CD14-positive monocyte (primary cell): ENCODE data around the gene CAPN1. TPM values are rescaled to one million over a fixed set of nuclear protein-coding genes. Genes with fewer than 3 reads are reported as not detected.
"Not testable (repeated sequence)": the region's sequence is repeated elsewhere in the genome, so short reads cannot be mapped to it uniquely, and the experiment has no call there.

ENCODE experiments used
- DNase-seq, 3 donors: peaks; one replicate each; pipeline ENCODE4 v3.0.0-alpha.2; 2011 to 2022
- H2AFZ ChIP-seq: 2 replicates; pipeline ENCODE4 v1.6.0; 2012; ENCODE audit warnings: mild to moderate bottlenecking, low read depth, low read length, inconsistent platforms; ENCODE audit not compliant: insufficient read depth, poor library complexity, severe bottlenecking
- H3K27ac ChIP-seq, 2 donors: 1 replicate in 1 of 2; 2 replicates in 1 of 2; pipeline ENCODE4 v1.5.1; 2012 to 2013; ENCODE audit warnings: low read length in 2 of 2, control low read depth in 1 of 2, inconsistent platforms in 1 of 2, low read depth in 1 of 2, mild to moderate bottlenecking in 1 of 2
- H3K27me3 ChIP-seq, 2 donors: one replicate each; pipeline versions ENCODE4 v1.6.0 to v1.6.1; 2011 to 2013; ENCODE audit warnings: low read length in 2 of 2; ENCODE audit not compliant: control insufficient read depth in 2 of 2, insufficient read depth in 2 of 2
- H3K36me3 ChIP-seq, 2 donors: replicated peaks in 1 of 2; 1 replicate in 1 of 2; 2 replicates in 1 of 2; pipeline versions ENCODE4 v1.5.1 to v1.6.1; 2012 to 2013; ENCODE audit warnings: low read length in 2 of 2, control low read depth in 1 of 2, inconsistent platforms in 1 of 2, mild to moderate bottlenecking in 1 of 2; ENCODE audit not compliant: insufficient read depth in 2 of 2, control insufficient read depth in 1 of 2
- H3K4me1 ChIP-seq, 2 donors: 1 replicate in 1 of 2; 2 replicates in 1 of 2; pipeline versions ENCODE4 v1.5.1 to v1.6.1; 2012 to 2013; ENCODE audit warnings: low read length in 2 of 2, control low read depth in 1 of 2, inconsistent platforms in 1 of 2, mild to moderate bottlenecking in 1 of 2, moderate library complexity in 1 of 2; ENCODE audit not compliant: insufficient read depth in 2 of 2, control insufficient read depth in 1 of 2
- H3K4me2 ChIP-seq: replicated peaks from 2 replicates; pipeline ENCODE3; 2012; ENCODE audit warnings: low read length, moderate library complexity, mild to moderate bottlenecking; ENCODE audit not compliant: poor library complexity, severe bottlenecking; ENCODE audit errors: extremely low read depth
- H3K4me3 ChIP-seq, 3 experiments: fragments of 200-600 bp in 1 of 3; sonication (generic) in 1 of 3; replicated peaks in 1 of 3; 1 replicate in 2 of 3; 2 replicates in 1 of 3; pipeline ENCODE4 v1.5.1; 2011 to 2013; ENCODE audit warnings: low read length in 3 of 3, mild to moderate bottlenecking in 3 of 3, control low read depth in 2 of 3, low read depth in 2 of 3, inconsistent platforms in 1 of 3, moderate library complexity in 1 of 3
- H3K79me2 ChIP-seq: 2 replicates; pipeline ENCODE4 v1.6.0; 2012; ENCODE audit warnings: mild to moderate bottlenecking, control low read depth, inconsistent platforms, low read length, moderate library complexity; ENCODE audit not compliant: insufficient read depth
- H3K9ac ChIP-seq: 2 replicates; pipeline ENCODE4 v1.6.0; 2017; ENCODE audit warnings: low read length, mild to moderate bottlenecking; ENCODE audit not compliant: insufficient read depth, poor library complexity, severe bottlenecking
- H3K9me3 ChIP-seq, 2 donors: replicated peaks in 1 of 2; 1 replicate in 1 of 2; 2 replicates in 1 of 2; pipeline versions ENCODE4 v1.5.1 to v1.6.1; 2012 to 2013; ENCODE audit warnings: low read length in 2 of 2, control low read depth in 1 of 2; ENCODE audit not compliant: control insufficient read depth in 1 of 2, insufficient read depth in 1 of 2
- H4K20me1 ChIP-seq: 2 replicates; pipeline ENCODE4 v1.6.0; 2012; ENCODE audit warnings: mild to moderate bottlenecking, low read length, control low read depth, moderate library complexity; ENCODE audit not compliant: insufficient read depth
- H3K27ac Mint-ChIP-seq, 7 donors: one replicate each; pipeline ENCODE4 v1.8.0; 2020; ENCODE audit warnings: mild to moderate bottlenecking in 7 of 7, mixed read lengths in 7 of 7, moderate library complexity in 6 of 7, inconsistent platforms in 2 of 7
- H3K27me3 Mint-ChIP-seq, 3 donors: one replicate each; pipeline ENCODE4 v1.8.0; 2021 to 2022; ENCODE audit warnings: low read depth in 3 of 3, mild to moderate bottlenecking in 3 of 3, mixed read lengths in 3 of 3, moderate library complexity in 3 of 3, inconsistent platforms in 1 of 3
- H3K36me3 Mint-ChIP-seq, 2 donors: one replicate each; pipeline ENCODE4 v1.8.0; 2020; ENCODE audit warnings: mixed read lengths in 2 of 2, inconsistent platforms in 1 of 2, mild to moderate bottlenecking in 1 of 2
- H3K4me1 Mint-ChIP-seq: one replicate; pipeline ENCODE4 v1.8.0; 2020; ENCODE audit warnings: mild to moderate bottlenecking, mixed read lengths
- H3K4me3 Mint-ChIP-seq, 2 donors: one replicate each; pipeline ENCODE4 v1.8.0; 2020; ENCODE audit warnings: mild to moderate bottlenecking in 2 of 2, mixed read lengths in 2 of 2, moderate library complexity in 1 of 2
- H3K9me3 Mint-ChIP-seq, 7 donors: one replicate each; pipeline ENCODE4 v1.8.0; 2020 to 2022; ENCODE audit warnings: mixed read lengths in 7 of 7, mild to moderate bottlenecking in 6 of 7, moderate library complexity in 6 of 7, inconsistent platforms in 2 of 7
- CTCF ChIP-seq: fragments of 200-600 bp; IDR thresholded peaks from one replicate; pipeline ENCODE4 v1.8.0; 2022; ENCODE audit warnings: antibody characterized with exemption, mild to moderate bottlenecking
- WGBS: methylation state at CpG from one replicate; pipeline ENCODE4 v1.1.5; 2013; ENCODE audit warnings: missing lambda C conversion rate; ENCODE audit not compliant: insufficient coverage; 5-methylcytosine and 5-hydroxymethylcytosine counted together
- intact Hi-C, 2 donors: fragments of 100-400 bp; cut with micrococcal nuclease; formaldehyde crosslinking; loops; one replicate each; pipeline versions ENCODE4 v1.15.0 to v1.15.1; 2023
- polyA plus RNA-seq, 3 donors: library from polyadenylated mRNA; depleted of rRNA in 1 of 3; unstranded in 2 of 3; stranded (reverse) in 1 of 3; fragments of 300-500 nt in 2 of 3; fragments of >200 nt in 1 of 3; fragmentation: Illumina TruSeq in 2 of 3; gene quantifications; 1 replicate in 2 of 3; 2 replicates in 1 of 3; pipeline ENCODE4 v1.2.3, GENCODE V29; 2012 to 2021

The CAPN1 gene
- polyA plus RNA-seq, 3 donors: 128 to 140 (median 129) TPM

GRCh38 chr11:65246506-65246905 is 64.8 kb downstream of the CAPN1 start:
- H3K9me3 Mint-ChIP-seq: peaks cover 7 to 15% (median 13%) of the 10 kb centered on the region in 7 donors
- H3K36me3 ChIP-seq: no peaks in the 10 kb centered on the region
- no peak overlapping the region for H3K4me2 ChIP-seq
- H3K4me3 ChIP-seq: no peak overlapping the region
- no peak overlapping the region for H3K9ac ChIP-seq
- H3K27me3 ChIP-seq: no peaks in the 10 kb centered on the region
- no peak for TF ChIP-seq CTCF
- H3K27me3 Mint-ChIP-seq: peaks cover 2 to 9% (median 6%) of the 10 kb centered on the region in 3 donors
- no peaks in the 10 kb centered on the region for H3K4me1 ChIP-seq
- no CpG with 5 or more reads among the region's 5 CpGs for WGBS
- H3K36me3 Mint-ChIP-seq: peaks cover 0 to 3% of the 10 kb centered on the region in 2 donors
- intact Hi-C loops: no loop called here
- no peak overlapping the region for H2AFZ ChIP-seq
- no peak overlapping the region for H3K4me3 Mint-ChIP-seq
- no peaks in the 10 kb centered on the region for H4K20me1 ChIP-seq
- DNase-seq: no peak
- H3K27ac ChIP-seq: no peak overlapping the region
- H3K4me1 Mint-ChIP-seq: no peaks in the 10 kb centered on the region
- no peak overlapping the region for H3K27ac Mint-ChIP-seq
- H3K9me3 ChIP-seq: peaks cover 16 to 18% of the 10 kb centered on the region in 2 donors
- no peaks in the 10 kb centered on the region for H3K79me2 ChIP-seq

GRCh38 chr11:65248184-65248710 is 66.5 kb downstream of the CAPN1 start:
- H2AFZ ChIP-seq, intact Hi-C loops, H3K27me3 ChIP-seq, H3K4me3 Mint-ChIP-seq, H3K36me3 Mint-ChIP-seq, H3K4me2 ChIP-seq, H4K20me1 ChIP-seq, H3K9me3 ChIP-seq, H3K4me1 ChIP-seq, DNase-seq, H3K9ac ChIP-seq, H3K27me3 Mint-ChIP-seq, H3K27ac Mint-ChIP-seq, H3K79me2 ChIP-seq, H3K4me3 ChIP-seq, H3K36me3 ChIP-seq, H3K9me3 Mint-ChIP-seq, H3K4me1 Mint-ChIP-seq, H3K27ac ChIP-seq: not testable (repeated sequence)
- WGBS: 96% methylated on average over 3 of the region's 9 CpGs
